C1 segment of cervical spinal cord (tissue), 14 donors: ENCODE results near the gene ADGRD2.

Experiments used
- DNase-seq, 14 donors: peaks; one replicate each; lab custom pipeline; 2025; lab: John Stamatoyannopoulos, UW

ADGRD2 gene

DNA sequence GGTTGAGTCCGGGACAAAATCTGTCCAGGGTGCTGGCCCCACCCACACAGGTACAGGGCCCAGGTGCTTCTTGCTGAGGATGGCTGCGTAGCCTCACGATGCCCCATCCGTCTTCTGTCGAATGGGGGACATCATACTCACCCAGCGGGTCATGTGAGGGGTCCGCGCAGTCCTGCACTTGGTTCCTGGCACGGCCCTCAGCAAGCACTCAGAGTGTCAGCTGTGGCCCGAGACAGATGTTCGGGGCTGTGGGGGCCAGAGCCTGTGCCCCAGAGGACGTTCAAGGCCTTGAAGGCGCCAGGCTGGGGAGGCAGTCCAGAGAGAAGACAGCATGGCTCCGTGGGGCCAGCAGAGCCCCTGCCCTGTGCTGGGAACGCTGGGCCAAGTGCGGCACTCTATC, 29.1 kb downstream of the ADGRD2 start:
- DNase-seq = no peak

DNA sequence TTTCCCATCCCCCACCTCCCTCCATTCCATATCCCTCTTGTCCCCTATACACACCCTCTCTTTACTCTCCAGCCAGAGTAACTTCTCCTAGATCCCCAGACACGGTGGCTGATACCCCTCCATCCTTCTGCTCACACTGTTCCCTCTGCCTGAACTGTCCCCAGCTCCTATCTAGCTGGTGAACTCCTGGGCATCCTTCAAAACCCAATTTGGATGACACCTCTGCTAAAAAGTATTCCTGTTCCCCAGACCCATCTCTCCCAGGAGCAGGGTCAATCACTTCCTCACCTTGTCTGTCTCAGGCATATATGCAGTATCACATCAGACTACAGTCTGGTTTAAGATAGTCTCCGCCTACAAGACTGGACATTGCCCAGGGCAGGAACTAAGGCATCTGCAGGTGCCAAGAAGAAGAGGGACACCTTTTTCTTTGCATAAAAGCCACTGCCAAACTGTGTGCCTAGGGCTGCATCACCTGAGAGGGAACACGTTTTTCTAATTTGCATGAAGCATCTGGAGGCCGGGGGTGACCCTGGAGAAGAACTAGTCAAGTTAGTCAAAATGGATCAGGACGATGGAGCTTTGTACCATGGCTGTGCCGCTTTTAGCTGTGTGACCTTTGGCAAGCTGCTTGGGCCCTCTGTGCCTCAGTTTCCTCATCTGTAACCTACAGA, 29.8 kb downstream of the ADGRD2 start:
- DNase-seq = no peak

GRCh38 chr9:124480621-124480981, 30.4 kb downstream of the ADGRD2 start:
- DNase-seq = no peak

GRCh38 chr9:124481115-124481514, 30.9 kb downstream of the ADGRD2 start:
- DNase-seq = no peak

DNA sequence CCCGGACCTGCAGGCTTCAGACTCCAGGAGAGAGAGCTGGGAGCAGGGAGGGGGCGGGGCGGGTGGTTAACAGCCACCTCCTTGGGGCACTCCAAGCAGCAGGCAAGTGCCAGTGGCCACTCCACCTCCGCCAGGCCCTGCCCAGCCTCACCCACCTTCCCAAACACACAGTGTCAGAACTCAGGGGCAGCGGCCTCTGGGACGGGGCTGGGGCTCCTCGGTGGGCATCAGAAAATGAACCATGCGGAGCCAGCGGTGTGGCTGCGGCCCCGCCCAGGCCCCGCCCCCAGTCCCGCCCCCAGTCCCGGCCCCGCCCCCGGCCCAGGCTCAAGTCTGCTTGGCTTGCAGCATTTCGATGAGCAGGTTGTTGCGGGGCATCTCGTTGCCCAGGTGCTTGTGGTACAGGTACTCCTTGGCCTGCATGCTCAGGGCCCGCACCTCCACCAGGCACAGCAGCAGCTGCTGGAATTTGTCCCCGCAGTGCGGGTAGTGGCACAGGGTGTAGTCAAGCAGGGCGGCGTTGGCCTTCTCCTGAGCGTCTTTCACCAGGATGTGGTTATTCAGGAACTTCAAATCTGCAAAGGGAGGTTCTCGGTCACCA, 32.3 kb downstream of the ADGRD2 start:
- DNase-seq = no peak

GRCh38 chr9:124483481-124483880, 33.2 kb downstream of the ADGRD2 start:
- DNase-seq = no peak

- DNase-seq = no peak
These were observed 35.0 kb downstream of the ADGRD2 start for GRCh38 chr9:124485201-124485600.

- DNase-seq = no peak
These were observed 35.7 kb downstream of the ADGRD2 start for GRCh38 chr9:124485936-124486335.

GRCh38 chr9:124486778-124487259, 36.6 kb downstream of the ADGRD2 start:
- DNase-seq = no peak

DNA sequence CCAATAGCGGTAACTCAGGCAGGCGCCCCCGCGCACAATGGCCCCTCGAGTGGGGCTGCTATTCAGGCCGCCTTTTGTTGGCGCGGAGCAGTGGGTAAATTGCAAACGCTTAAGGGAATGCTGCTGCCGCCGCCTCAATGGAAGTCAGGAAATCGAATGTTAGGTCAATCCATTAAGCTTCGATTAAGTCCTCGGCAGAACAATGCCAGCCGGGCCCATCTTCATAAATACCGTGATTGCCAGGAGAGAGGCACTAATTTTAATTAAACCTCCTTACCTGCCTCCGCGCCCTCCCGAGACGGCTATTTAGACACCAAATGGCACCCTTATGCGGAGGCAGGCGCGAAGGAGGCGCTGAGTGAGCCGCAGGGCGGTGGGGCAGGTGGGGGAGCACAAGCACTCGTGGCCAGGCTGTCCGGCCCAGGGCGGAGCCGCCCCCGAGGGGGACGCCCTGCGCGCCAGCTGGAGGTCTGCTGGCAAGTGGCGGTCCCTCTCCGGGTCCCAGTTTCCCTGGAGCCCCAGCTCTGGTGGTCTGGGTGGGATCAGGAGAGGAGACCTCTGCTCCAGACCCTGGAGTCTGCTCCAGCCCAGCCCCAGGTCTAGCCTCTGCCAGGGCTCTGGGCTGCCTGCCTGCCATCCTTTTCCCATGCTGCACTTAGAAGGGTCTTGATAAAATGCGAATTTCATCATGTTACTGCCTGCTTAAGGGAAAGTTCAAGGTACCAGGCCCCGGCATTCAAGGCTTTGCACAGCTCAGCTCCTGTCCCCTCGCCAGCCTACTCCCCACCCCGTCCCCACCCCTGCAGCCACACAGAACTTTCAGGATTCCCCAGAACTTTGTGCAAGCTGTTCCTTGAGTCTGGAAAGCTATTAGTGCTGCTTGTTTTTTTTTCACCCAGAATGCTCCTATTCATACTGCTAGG, 37.3 kb downstream of the ADGRD2 start:
- DNase-seq = no peak

DNA sequence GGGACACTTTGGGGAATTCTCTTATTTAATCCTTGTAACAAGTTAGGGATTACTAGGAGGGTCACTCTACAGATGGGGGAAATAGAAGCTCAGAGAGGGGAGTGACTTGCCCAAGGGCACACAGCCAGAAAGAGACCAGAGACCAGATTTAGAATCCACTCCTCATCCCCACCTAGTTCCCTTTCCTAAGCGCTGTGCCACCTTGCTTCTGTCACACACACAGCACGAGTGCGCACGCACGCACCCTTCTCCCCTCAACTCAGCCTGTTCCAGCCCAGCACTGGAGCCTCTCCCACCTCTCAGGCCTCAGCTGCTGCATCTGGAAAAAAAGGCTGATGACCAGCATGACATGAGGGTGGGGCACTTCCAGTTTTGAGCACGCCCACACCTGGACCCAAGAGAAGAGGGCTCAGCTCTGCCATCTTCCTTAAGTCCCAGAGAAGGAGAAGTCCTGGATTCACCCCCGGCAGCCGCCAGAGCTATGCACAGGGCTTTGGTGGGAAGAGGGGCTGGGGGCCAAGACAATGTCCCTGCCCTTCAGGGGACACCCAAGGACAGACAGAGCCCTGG, 38.5 kb downstream of the ADGRD2 start:
- DNase-seq = no peak

GRCh38 chr9:124489222-124489621, 39.0 kb downstream of the ADGRD2 start:
- no peak for DNase-seq

DNA sequence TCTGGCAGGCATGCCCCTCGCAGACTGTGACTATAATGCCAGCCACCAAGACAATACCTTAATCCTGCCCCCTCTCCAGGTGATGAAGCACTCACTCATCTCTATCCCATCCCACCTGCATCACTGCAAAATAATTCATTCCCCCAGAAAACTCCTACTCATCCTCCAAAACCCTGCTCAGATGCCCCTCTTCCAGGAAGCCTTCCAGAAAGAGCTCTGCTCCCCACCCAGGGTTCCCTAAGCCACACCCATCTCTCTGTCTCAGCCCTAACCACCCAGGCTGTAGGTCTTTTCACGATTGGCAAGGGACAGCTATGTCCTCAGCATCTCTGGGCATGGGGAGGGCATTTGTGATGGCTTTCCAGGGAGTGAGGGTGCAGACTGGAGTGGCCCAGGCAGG, 39.8 kb downstream of the ADGRD2 start:
- DNase-seq = no peak

- DNase-seq = no peak
These were observed 41.1 kb downstream of the ADGRD2 start for GRCh38 chr9:124491049-124491975.

- DNase-seq = no peak
These were observed 42.6 kb downstream of the ADGRD2 start for GRCh38 chr9:124492818-124493217.

DNA sequence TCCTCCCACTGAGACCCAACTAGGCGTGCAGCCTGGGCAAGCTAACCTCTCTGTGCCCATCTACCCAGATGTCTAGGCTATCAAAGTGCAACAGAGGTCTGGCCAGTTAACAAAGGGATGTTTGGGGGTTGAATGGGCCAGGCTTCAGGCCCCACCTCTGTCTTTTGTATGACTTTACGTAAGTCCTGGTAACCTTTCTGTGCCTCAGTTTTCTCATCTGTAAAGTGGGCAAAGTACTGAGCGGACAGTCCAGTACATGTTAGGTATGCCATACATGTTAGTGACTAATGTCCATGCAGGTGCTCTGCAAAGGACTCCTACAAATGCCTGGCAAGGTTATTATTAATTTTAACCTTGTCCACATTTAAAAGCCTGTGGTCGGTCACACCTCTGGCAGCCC, 43.0 kb downstream of the ADGRD2 start:
- DNase-seq = no peak

GRCh38 chr9:124493794-124494479, 43.7 kb downstream of the ADGRD2 start:
- DNase-seq = no peak

- no peak for DNase-seq
These were observed 45.1 kb downstream of the ADGRD2 start for GRCh38 chr9:124495126-124496074.

DNA sequence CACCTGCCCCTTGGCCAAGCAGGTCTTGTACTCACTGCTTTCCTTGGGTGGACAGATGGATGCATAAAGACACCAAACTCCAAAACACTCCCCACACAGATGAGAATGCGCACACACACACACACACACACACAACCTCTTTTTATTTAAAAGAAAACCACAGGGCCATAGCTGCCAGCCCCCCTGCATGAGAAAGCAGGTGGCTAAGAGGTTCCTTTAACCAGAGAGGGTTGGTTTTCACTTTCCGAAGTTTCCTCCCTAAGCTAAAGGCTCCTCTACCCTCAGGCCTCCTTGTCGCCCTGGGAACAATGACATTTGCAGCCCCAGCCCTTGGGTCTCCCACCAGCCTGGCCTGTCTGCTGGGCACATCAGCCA, 45.8 kb downstream of the ADGRD2 start:
- DNase-seq = no peak
